ENCODE measurements around the gene ARHGAP15.

DNA sequence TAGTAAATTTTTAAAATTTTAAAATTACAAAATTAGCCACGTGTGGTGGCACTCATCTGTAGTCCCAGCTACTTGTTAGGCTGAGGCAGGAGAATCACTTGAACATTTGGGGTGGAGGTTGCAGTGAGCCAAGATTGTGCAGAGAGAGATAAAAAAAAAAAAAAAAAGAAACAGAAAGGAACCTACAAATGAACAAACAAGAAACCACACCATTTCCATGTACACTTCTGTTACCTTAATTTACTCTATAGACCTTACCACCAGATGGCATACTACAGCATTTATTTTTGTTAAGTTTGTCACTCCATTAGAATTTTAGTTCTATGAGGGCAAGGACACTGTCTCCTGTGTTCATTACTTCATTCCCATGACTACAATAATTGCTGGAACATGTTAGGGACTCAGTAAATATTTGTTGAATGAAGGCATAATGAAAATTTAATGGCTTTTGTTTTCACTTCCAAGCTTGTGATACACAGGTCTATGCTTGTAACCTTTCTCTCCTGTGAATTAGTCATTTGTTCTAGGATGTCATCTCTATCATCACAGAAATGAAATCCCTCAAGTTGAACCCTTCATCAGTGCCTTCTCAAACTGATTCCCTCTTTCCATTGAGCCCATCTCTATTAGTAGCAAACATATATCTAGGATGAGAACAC lies 76.0 kb downstream of the ARHGAP15 start:
- TF ChIP-seq, protein P1, sequence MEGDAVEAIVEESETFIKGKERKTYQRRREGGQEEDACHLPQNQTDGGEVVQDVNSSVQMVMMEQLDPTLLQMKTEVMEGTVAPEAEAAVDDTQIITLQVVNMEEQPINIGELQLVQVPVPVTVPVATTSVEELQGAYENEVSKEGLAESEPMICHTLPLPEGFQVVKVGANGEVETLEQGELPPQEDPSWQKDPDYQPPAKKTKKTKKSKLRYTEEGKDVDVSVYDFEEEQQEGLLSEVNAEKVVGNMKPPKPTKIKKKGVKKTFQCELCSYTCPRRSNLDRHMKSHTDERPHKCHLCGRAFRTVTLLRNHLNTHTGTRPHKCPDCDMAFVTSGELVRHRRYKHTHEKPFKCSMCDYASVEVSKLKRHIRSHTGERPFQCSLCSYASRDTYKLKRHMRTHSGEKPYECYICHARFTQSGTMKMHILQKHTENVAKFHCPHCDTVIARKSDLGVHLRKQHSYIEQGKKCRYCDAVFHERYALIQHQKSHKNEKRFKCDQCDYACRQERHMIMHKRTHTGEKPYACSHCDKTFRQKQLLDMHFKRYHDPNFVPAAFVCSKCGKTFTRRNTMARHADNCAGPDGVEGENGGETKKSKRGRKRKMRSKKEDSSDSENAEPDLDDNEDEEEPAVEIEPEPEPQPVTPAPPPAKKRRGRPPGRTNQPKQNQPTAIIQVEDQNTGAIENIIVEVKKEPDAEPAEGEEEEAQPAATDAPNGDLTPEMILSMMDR (IDR thresholded peaks at IDR 0.05) = peak in 3 of 6 experiments; percentile 16 to 25 (median 24)
- TF ChIP-seq POLR2A (IDR thresholded peaks at IDR 0.05) = no peak

All from adrenal gland (tissue), 5 donors.